ENCODE results near the gene UBALD1. TPM values are rescaled to one million over a fixed set of nuclear protein-coding genes. Genes with fewer than 3 reads are reported as not detected.

UBALD1 gene
- total and polyA plus RNA-seq, 2 experiments from 2014 or later: 6.1 to 25.7 TPM

DNA sequence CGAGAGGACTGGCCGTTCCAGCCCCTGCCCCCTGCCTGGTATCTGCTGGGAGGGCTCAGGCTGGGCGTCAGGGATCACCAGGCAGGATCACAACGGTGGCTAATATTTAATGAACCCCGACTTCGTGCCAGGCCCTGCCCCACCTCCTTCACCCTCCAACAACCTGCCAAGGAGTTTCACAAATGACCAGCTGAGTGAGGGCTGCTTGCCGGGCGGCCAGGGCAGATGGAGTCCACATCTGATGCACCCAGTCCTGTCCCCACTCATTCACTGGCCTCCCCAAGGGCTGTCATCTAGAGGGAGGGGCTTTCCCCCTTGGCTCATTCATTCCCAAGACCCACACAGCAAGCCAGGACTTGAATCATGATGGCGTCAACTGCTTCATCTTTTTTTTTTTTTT lies 17.5 kb downstream of the UBALD1 start:
- no peaks in the 10 kb centered on the region for H3K36me3 ChIP-seq (replicated peaks; ENCODE audit: insufficient read depth, low read depth)
- no peaks in the 10 kb centered on the region for H4K20me1 ChIP-seq (ENCODE audit: insufficient read depth, poor library complexity, severe bottlenecking)
- no peak overlapping the region for H3K27ac ChIP-seq
- H3K4me3 ChIP-seq: no peak overlapping the region
- H3K79me2 ChIP-seq: no peaks in the 10 kb centered on the region
- no peak for DNase-seq (ENCODE audit: low spot score)
- H2AFZ ChIP-seq: no peak overlapping the region
- TF ChIP-seq EZH2 (IDR thresholded peaks at IDR 0.05; ENCODE audit: borderline replicate concordance): no peak
- H3K4me2 ChIP-seq: no peak overlapping the region
- 77% methylated on average over 9 of the region's 9 CpGs for WGBS (ENCODE audit: low lambda C conversion rate, missing lambda C conversion rate)
- no peaks in the 10 kb centered on the region for H3K4me1 ChIP-seq (ENCODE audit: insufficient read depth)
- H3K9me3 ChIP-seq (ENCODE audit: low read depth): no peaks in the 10 kb centered on the region
- no peaks in the 10 kb centered on the region for H3K9me2 ChIP-seq (replicated peaks; ENCODE audit: insufficient read depth)
- H3K27me3 ChIP-seq: no peaks in the 10 kb centered on the region

- Histone ChIP-seq H3K9me2 (replicated peaks; ENCODE audit: insufficient read depth) (no peaks in the 10 kb centered on the region), H3K27ac (no peak overlapping the region), H3K4me1 (ENCODE audit: insufficient read depth) (no peaks in the 10 kb centered on the region), H3K79me2 (no peaks in the 10 kb centered on the region), H4K20me1 (ENCODE audit: insufficient read depth, poor library complexity, severe bottlenecking) (no peaks in the 10 kb centered on the region), H2AFZ (no peak overlapping the region), H3K4me2 (no peak overlapping the region), H3K27me3 (no peaks in the 10 kb centered on the region), H3K9me3 (ENCODE audit: low read depth) (no peaks in the 10 kb centered on the region), H3K4me3 (no peak overlapping the region), H3K36me3 (replicated peaks; ENCODE audit: insufficient read depth, low read depth) (no peaks in the 10 kb centered on the region)
- TF ChIP-seq EZH2phosphoT487 (IDR thresholded peaks at IDR 0.05; ENCODE audit: low read depth, severe bottlenecking, unreplicated experiment): no peak
- TF ChIP-seq, protein P1, sequence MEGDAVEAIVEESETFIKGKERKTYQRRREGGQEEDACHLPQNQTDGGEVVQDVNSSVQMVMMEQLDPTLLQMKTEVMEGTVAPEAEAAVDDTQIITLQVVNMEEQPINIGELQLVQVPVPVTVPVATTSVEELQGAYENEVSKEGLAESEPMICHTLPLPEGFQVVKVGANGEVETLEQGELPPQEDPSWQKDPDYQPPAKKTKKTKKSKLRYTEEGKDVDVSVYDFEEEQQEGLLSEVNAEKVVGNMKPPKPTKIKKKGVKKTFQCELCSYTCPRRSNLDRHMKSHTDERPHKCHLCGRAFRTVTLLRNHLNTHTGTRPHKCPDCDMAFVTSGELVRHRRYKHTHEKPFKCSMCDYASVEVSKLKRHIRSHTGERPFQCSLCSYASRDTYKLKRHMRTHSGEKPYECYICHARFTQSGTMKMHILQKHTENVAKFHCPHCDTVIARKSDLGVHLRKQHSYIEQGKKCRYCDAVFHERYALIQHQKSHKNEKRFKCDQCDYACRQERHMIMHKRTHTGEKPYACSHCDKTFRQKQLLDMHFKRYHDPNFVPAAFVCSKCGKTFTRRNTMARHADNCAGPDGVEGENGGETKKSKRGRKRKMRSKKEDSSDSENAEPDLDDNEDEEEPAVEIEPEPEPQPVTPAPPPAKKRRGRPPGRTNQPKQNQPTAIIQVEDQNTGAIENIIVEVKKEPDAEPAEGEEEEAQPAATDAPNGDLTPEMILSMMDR (IDR thresholded peaks at IDR 0.05; ENCODE audit: poor library complexity): no peak
- no peak for TF ChIP-seq EZH2 (IDR thresholded peaks at IDR 0.05; ENCODE audit: borderline replicate concordance)
- no peak for DNase-seq (ENCODE audit: low spot score)
- 95% methylated on average over 38 of the region's 38 CpGs for WGBS (ENCODE audit: low lambda C conversion rate, missing lambda C conversion rate)
Observed at GRCh38 chr16:4594433-4595410, 20.0 kb downstream of the UBALD1 start.

GRCh38 chr16:4593086-4593485 lies 21.6 kb downstream of the UBALD1 start:
- Histone ChIP-seq H4K20me1 (ENCODE audit: insufficient read depth, poor library complexity, severe bottlenecking) (no peaks in the 10 kb centered on the region), H3K27ac (no peak overlapping the region), H3K4me3 (no peak overlapping the region), H3K27me3 (no peaks in the 10 kb centered on the region), H2AFZ (no peak overlapping the region), H3K9me2 (replicated peaks; ENCODE audit: insufficient read depth) (no peaks in the 10 kb centered on the region), H3K79me2 (no peaks in the 10 kb centered on the region), H3K4me2 (no peak overlapping the region), H3K4me1 (ENCODE audit: insufficient read depth) (no peaks in the 10 kb centered on the region), H3K36me3 (replicated peaks; ENCODE audit: insufficient read depth, low read depth) (no peaks in the 10 kb centered on the region), H3K9me3 (ENCODE audit: low read depth) (no peaks in the 10 kb centered on the region)
- TF ChIP-seq EZH2 (IDR thresholded peaks at IDR 0.05; ENCODE audit: borderline replicate concordance): no peak
- no peak for TF ChIP-seq EZH2phosphoT487 (IDR thresholded peaks at IDR 0.05; ENCODE audit: low read depth, severe bottlenecking, unreplicated experiment)
- TF ChIP-seq, protein P1 (IDR thresholded peaks at IDR 0.05; ENCODE audit: poor library complexity): no peak
- WGBS (ENCODE audit: low lambda C conversion rate, missing lambda C conversion rate): 52% methylated on average over 16 of the region's 16 CpGs
- DNase-seq (ENCODE audit: low spot score): no peak

DNA sequence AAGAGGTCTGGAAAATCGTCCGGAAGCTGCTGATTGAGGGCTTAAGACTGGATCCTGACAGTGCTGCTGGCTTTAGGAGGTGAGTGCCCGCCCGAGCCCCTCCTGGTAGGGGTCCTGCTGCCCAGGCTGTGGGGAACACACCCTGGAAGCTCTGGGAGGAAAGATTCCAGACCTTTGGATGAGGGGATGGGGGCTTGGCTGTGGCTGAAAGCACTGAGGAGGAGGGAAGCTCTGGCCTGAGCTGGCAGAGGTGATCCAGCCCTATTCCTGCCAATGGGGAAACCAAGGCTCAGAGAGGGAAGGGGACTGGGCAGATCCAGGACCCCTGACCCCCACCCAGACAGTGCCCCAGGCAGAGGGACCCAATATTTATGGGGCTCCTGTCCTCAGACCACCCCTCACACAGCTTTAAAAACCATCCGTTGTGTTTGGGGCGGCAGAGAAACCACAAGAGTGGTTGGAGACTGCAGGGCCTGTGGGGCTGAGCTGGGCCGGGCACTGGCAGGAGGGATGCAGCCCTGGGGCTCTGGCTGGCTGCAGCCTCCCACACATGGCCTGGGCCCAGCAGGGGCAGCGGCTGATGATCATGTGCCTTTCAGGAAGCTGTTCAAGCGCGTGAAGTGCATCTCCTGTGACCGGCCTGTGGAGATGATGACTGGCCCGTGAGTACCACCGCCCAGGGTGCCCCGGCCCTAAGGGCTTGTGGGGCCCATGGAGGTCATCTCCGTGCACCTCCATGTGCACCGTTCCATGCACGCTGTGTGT lies 22.8 kb downstream of the UBALD1 start:
- no peak for TF ChIP-seq EZH2 (IDR thresholded peaks at IDR 0.05; ENCODE audit: borderline replicate concordance)
- TF ChIP-seq EZH2phosphoT487 (IDR thresholded peaks at IDR 0.05; ENCODE audit: low read depth, severe bottlenecking, unreplicated experiment): no peak
- TF ChIP-seq, protein P1 (IDR thresholded peaks at IDR 0.05; ENCODE audit: poor library complexity): no peak
- H2AFZ ChIP-seq: no peak overlapping the region
- H4K20me1 ChIP-seq (ENCODE audit: insufficient read depth, poor library complexity, severe bottlenecking): no peaks in the 10 kb centered on the region
- no peaks in the 10 kb centered on the region for H3K9me2 ChIP-seq (replicated peaks; ENCODE audit: insufficient read depth)
- H3K4me1 ChIP-seq (ENCODE audit: insufficient read depth): no peaks in the 10 kb centered on the region
- no peak for DNase-seq (ENCODE audit: low spot score)
- H3K4me2 ChIP-seq: no peak overlapping the region
- no peak overlapping the region for H3K27ac ChIP-seq
- H3K79me2 ChIP-seq: no peaks in the 10 kb centered on the region
- 83% methylated on average over 17 of the region's 17 CpGs for WGBS (ENCODE audit: low lambda C conversion rate, missing lambda C conversion rate)
- H3K36me3 ChIP-seq (replicated peaks; ENCODE audit: insufficient read depth, low read depth): no peaks in the 10 kb centered on the region
- H3K4me3 ChIP-seq: no peak overlapping the region
- H3K9me3 ChIP-seq (ENCODE audit: low read depth): no peaks in the 10 kb centered on the region
- no peaks in the 10 kb centered on the region for H3K27me3 ChIP-seq

All from hepatocyte (in vitro differentiated cells).